NCI-H2196 (cell line): ENCODE results near the gene TAF1B.
"Not testable (repeated sequence)": the region's sequence is repeated elsewhere in the genome, so short reads cannot be mapped to it uniquely, and the experiment has no call there.

Experiments used
- DNase-seq: peaks from one replicate; lab custom pipeline; 2025; ENCODE audit not compliant: unreplicated experiment; lab: John Stamatoyannopoulos, UW

TAF1B gene

GRCh38 chr2:9879455-9880194 is 36.4 kb downstream of the TAF1B start:
- DNase-seq, result no peak

- no peak for DNase-seq
These were observed 40.6 kb downstream of the TAF1B start for GRCh38 chr2:9883897-9884296.

DNA sequence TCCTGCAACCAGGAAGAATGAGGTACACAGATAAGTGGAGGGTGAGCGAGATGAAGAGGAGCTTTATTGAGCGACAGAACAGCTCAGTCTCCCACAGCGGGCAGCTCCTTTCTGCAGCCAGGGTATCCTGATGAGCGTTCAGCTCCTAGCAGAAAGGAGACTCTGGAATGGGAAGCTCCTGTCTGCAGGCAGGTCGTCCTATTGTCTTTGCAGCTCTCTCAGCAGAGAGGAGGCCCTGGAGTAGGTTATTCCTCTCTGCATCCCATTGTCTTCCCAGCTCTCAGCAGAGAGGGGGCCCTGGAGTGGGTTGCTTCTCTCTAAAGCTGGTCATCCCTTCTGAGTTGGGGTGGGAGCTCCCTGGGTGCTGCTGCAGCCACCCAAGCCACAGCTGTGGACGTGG is 41.2 kb downstream of the TAF1B start:
- DNase-seq, result no peak

DNA sequence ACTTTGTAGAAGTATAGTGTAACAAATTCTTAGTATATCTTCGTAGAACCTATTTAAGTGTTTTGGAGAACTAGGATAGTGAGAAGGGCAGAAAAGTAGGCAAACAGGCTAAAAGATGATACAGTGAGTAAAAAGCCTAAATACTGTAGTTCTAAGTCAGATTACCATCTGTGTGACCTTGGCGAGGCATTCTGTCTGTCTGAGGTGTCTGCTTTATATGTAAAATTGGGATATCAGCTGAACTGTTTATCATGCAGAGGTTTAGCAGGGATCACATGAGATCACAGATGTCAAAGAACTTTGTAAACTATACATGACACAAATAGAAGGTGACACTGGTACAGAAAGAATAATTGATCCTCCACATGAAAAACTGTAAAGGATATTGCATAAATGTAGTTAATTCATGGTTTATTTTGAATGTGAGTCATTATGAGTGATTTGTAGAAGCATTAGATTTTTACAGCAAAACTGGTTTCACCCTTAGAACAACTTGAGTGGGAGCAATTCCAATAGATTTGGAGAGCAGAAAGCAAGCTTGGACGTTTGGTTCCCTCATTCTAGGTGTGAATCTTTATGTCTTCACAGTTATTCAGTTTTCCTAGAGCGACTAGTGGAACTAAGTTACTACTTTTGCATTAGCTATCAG is 41.9 kb downstream of the TAF1B start:
- DNase-seq, result no peak

DNA sequence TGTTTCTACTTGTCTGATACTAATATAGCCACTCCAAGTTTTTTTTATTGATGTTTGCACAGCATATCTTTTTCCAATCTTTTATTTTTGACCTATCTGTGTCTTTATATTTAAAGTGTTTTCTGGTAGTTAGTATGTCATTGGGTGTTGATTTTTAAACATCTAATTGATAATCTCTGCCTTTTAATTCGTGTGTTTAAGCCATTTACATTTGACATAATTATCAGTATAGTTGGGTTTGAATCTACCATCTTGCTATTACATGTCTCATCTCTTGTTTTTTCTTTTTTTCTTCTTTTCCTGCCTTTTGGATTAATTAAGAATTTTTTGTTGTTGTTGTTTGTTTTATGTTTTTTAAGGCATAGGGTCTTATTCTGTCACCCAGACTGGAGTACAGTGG is 44.2 kb downstream of the TAF1B start:
- no peak for DNase-seq

- DNase-seq, result no peak
These were observed 46.6 kb downstream of the TAF1B start for GRCh38 chr2:9889812-9890261.

DNA sequence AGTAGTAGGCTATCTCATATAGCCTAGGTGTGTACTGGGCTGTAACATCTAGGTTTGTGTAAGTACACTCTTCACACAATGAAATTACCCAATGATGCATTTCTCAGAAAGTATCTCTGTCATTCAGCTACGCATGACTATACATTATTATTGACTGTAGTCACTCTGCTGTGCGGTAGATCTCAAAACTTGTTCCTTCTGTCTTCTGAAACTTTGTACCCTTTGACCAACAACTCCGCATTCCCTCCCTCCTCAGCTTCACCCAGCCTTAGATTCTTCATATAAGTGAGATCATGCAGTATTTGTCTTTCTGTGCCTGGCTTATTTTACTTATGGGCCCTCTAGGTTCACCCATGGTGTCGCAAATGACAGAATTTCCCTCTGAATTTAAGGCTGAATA is 49.0 kb downstream of the TAF1B start:
- DNase-seq, result no peak

DNA sequence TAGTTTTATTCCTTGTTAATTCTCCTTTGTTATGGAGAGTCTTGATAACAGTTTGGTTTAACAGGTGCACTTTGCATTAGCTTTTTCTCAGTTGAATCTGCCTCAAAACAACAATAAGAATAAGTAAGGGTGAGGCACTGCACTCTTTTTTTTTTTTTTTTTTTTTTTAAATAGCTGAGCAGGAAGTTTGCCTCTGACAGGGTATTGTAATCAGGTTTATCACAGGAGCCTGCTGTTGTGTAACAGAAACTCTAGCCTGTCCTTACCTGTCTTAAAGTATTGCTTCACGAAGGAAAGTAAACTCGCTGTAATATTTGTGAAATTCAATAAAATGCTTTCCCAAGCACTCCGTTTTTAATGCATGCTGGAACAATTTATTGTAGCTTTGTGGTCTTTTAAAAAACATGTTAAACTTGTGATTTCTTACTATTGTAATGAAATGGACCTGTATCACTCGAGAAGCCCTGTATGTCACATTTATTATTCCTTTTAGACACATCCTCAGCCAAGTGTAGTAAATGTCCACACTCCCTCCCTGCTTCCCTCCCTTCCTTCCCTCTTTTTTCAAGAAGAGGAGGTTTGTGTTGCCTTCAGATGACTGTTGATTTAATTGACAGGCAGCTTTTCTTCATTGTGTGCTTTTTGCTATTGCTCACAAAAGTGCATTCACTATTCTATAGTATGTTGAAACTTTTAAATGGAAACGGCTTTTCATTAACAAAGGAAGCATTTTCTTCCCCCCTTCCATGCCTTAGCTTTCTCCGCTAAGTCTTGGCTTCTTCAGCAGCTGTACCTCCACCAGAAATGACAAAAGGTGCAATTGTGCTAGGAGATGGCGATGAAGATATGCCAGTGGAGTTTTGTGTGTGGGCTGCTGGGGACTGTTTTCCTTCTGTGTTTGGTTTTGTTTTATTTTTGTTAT is 52.7 kb downstream of the TAF1B start:
- no peak for DNase-seq

GRCh38 chr2:9897331-9897737 is 54.1 kb downstream of the TAF1B start:
- DNase-seq, result peak; percentile 34

- no peak for DNase-seq
These were observed 54.6 kb downstream of the TAF1B start for GRCh38 chr2:9897846-9898245.

DNA sequence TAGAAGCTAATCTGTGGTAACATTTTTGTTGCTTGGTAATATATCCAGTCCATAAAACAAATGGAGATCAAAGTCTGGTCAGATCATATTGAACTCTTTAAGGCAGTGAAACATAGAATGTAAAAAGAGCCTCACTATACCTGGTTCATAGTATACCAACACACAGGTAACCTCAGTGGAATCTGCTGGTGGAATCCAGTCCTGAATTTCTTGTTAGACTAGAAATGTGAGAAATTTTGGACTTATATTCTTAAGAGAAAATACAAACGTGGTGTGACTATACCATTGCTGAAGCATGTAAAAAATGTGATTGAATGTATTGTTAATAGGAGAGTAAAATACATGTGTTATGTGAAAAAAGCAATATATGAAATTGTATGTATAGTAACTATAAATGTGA is 62.1 kb downstream of the TAF1B start:
- no peak for DNase-seq

DNA sequence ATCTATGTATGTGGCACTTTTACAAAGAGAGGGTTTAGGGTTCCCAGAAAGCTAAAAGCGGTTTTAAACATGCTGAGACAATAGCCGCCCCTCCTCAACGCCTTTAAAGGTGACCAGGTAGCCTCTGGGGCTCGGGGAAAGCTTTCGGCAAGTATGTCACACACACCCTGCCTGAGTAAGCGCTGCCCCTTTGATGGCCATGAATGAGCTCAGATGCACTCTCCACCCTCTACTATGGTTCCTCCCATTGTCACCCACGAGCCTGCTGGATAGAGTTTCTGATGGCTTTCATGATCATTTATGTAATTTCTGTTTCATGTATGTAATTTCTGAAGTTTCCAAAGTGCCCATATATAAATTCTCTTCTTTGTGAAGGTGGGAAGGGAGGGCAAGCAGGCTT is 64.1 kb downstream of the TAF1B start:
- DNase-seq, result no peak

DNA sequence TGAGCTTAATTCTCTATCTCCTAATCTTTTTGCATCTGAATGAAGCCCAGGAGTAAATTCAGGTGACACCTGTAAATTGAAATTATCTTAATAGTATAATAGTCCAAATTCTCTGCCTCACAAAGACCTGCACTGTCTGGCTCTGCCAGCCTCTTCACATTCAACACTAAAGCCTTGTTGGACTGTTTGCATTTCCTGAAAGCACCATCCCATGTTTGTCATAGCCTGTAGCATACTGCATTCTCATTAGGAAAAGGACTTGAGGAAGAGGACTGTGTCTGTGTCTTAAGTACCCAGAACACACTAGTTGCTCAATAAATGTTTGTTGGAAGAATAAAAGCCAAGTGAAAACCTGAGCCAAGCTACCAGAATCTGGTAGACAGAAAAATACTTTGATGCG is 65.4 kb downstream of the TAF1B start:
- no peak for DNase-seq

GRCh38 chr2:9909106-9909505 is 65.8 kb downstream of the TAF1B start:
- no peak for DNase-seq

GRCh38 chr2:9910699-9911098 is 67.4 kb downstream of the TAF1B start:
- no peak for DNase-seq

DNA sequence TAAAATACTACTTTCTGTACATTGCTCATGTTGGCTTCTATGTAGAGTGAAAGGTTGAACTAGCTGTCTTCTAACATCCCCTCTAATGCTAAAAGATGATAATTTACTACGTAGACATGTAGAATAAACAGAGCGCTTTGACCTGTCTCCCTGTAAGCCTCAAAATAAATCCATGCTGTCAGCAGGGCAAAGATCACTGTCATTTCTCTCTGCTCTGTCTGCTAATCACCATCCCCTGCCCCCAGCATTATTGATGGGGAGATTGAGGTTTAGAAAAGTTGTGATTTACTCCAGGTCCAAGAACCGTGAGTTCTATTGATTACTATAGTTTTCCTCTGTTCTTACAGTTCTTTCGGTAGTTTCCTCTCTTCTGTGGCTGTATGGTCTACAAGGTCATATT is 69.2 kb downstream of the TAF1B start:
- DNase-seq, result no peak

GRCh38 chr2:9914384-9915065 is 71.3 kb downstream of the TAF1B start:
- no peak for DNase-seq

- no peak for DNase-seq
These were observed 75.0 kb downstream of the TAF1B start for GRCh38 chr2:9918275-9918674.

DNA sequence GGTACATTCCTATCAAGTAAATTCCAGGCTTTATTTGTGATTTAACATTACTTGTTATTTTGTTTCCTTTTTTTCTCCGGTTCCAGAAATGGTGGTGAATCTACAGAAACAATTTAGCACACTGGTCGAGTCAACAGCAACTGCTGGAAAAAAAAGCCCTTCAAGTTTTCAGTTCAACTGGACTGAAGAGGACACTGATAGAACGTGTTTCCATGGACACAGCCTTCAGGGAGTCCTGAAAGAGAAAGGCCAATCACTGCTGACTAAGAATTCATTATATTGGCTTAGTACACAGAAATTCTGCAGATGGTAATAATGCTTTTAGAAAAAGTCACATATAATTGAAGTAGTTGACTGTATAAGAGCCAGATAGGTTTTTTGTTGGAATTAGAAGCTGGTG is 76.2 kb downstream of the TAF1B start:
- DNase-seq, result no peak

- DNase-seq, result not testable (repeated sequence)
These were observed 83.7 kb downstream of the TAF1B start for GRCh38 chr2:9927020-9927419.

GRCh38 chr2:9937258-9937657 is 94.0 kb downstream of the TAF1B start:
- DNase-seq, result no peak
